Astrocyte (in vitro differentiated cells and primary cell): ENCODE measurements around the gene DENND4B. TPM values are rescaled to one million over a fixed set of nuclear protein-coding genes. Genes with fewer than 3 reads are reported as not detected.
A peak's percentile ranks its signal among the peaks of the same experiment; 100 is the strongest.

Source experiments
- DNase-seq: peaks from one replicate; pipeline ENCODE4 v3.0.0-alpha.2; 2010; ENCODE audit warnings: low read depth
- FAIRE-seq: peaks from 2 replicates; lab custom pipeline; 2011; peaks lifted over from hg19 to GRCh38; lab: Jason Lieb, UNC
- H2AFZ ChIP-seq: 2 replicates; pipeline ENCODE4 v1.6.0; 2012; ENCODE audit warnings: low read depth, low read length, inconsistent platforms
- H3K27ac ChIP-seq: 2 replicates; pipeline ENCODE4 v1.5.1; 2011; ENCODE audit warnings: low read depth, low read length, inconsistent platforms
- H3K27me3 ChIP-seq: 2 replicates; pipeline ENCODE4 v1.6.0; 2011; ENCODE audit warnings: low read length, inconsistent platforms; ENCODE audit not compliant: insufficient read depth
- H3K36me3 ChIP-seq: 2 replicates; pipeline ENCODE4 v1.5.1; 2011; ENCODE audit warnings: low read length, inconsistent platforms; ENCODE audit not compliant: insufficient read depth
- H3K4me1 ChIP-seq: 2 replicates; pipeline ENCODE4 v1.5.1; 2011; ENCODE audit warnings: low read length, inconsistent platforms; ENCODE audit not compliant: insufficient read depth
- H3K4me2 ChIP-seq: 2 replicates; pipeline ENCODE4 v1.6.0; 2012; ENCODE audit warnings: low read length, inconsistent platforms
- H3K4me3 ChIP-seq: 2 replicates; pipeline ENCODE4 v1.5.1; 2011; ENCODE audit warnings: low read depth, mild to moderate bottlenecking, low read length, inconsistent platforms; ENCODE audit not compliant: insufficient read depth
- H3K79me2 ChIP-seq: 2 replicates; pipeline ENCODE4 v1.6.0; 2012; ENCODE audit warnings: mild to moderate bottlenecking, low read length, inconsistent platforms; ENCODE audit not compliant: insufficient read depth
- H3K9ac ChIP-seq: 2 replicates; pipeline ENCODE4 v1.6.0; 2012; ENCODE audit warnings: mild to moderate bottlenecking, low read length, inconsistent platforms
- H3K9me3 ChIP-seq: 2 replicates; pipeline ENCODE4 v1.5.1; 2012; ENCODE audit warnings: low read depth, mild to moderate bottlenecking, low read length, inconsistent platforms; ENCODE audit not compliant: insufficient read depth
- H4K20me1 ChIP-seq: 2 replicates; pipeline ENCODE4 v1.6.0; 2012; ENCODE audit warnings: low read length, inconsistent platforms; ENCODE audit not compliant: insufficient read depth
- H3K27ac Mint-ChIP-seq: one replicate; pipeline ENCODE4 v1.8.0; 2021; ENCODE audit warnings: mild to moderate bottlenecking, mixed read lengths; ENCODE audit not compliant: unreplicated experiment
- H3K27me3 Mint-ChIP-seq: one replicate; pipeline ENCODE4 v1.8.0; 2021; ENCODE audit warnings: low read depth, mixed read lengths; ENCODE audit not compliant: unreplicated experiment
- H3K36me3 Mint-ChIP-seq: one replicate; pipeline ENCODE4 v1.8.0; 2021; ENCODE audit warnings: low read depth, mixed read lengths; ENCODE audit not compliant: unreplicated experiment
- H3K4me1 Mint-ChIP-seq: one replicate; pipeline ENCODE4 v1.8.0; 2021; ENCODE audit warnings: low read depth, mixed read lengths; ENCODE audit not compliant: unreplicated experiment
- H3K4me3 Mint-ChIP-seq: one replicate; pipeline ENCODE4 v1.8.0; 2021; ENCODE audit warnings: mild to moderate bottlenecking, moderate library complexity, mixed read lengths; ENCODE audit not compliant: unreplicated experiment
- H3K9me3 Mint-ChIP-seq: one replicate; pipeline ENCODE4 v1.8.0; 2021; ENCODE audit warnings: mild to moderate bottlenecking, mixed read lengths; ENCODE audit not compliant: unreplicated experiment
- EZH2 ChIP-seq: IDR thresholded peaks from 2 replicates; pipeline ENCODE4 v1.6.1; 2012; ENCODE audit warnings: mild to moderate bottlenecking, low read length, inconsistent platforms; ENCODE audit not compliant: insufficient read depth
- total RNA-seq: library from RNA; stranded (reverse); gene quantifications from 2 replicates; pipeline ENCODE4 v1.2.1, GENCODE V29; 2021
- TF ChIP-seq, protein P1 (sequence below): IDR thresholded peaks from 2 replicates; pipeline ENCODE4 v1.5.1; 2011; ENCODE audit warnings: low read depth, mild to moderate bottlenecking, inconsistent platforms, low read length, moderate library complexity; ENCODE audit not compliant: insufficient read depth

The DENND4B gene
- total RNA-seq, 1 donor from 2014 or later = 31.3 TPM

DNA sequence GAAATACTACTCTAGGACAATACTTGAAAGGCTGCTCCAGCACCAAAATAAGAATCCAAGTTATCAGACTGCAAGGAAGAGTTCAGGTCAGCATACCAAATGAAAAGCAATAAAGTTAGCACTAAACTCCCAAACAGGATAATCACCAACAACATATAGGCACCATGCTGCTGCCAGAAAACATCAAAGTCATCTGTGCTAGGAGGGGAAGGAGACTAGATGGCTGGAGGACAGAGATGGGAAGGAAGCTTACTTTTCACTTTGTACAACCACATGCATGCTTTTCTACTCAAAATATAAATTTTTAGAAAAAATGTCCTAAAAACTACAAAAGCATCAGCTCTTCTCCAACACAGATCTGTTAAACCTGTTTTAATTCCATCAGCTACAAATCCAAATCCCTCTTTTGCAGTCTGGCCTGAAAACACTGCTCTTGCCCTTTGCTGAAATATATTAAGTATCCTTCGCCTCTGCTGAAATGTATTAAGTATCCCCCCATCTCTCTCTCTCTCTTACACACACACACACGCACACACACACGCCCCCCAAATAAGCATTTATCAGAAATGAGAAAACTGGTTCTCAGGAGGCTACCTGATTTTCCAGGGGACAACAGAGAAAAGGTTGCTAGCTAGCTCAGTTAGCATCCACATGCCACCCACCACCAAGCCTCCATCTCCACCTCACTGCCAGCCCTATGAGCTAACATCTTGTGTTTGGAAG, 25.3 kb downstream of the DENND4B start:
- H3K36me3 ChIP-seq = peaks cover 2% of the 10 kb centered on the region
- no peaks in the 10 kb centered on the region for H3K27me3 ChIP-seq
- H3K27ac Mint-ChIP-seq = peak overlapping the region; percentile 80
- DNase-seq (no peak), FAIRE-seq (no peak)
- no peaks in the 10 kb centered on the region for H3K27me3 Mint-ChIP-seq
- H3K4me2 ChIP-seq = peak overlapping the region; percentile 89
- H3K4me1 Mint-ChIP-seq = peaks cover 28% of the 10 kb centered on the region
- H2AFZ ChIP-seq = no peak overlapping the region
- H3K79me2 ChIP-seq = peaks cover 59% of the 10 kb centered on the region
- peaks cover 56% of the 10 kb centered on the region for H4K20me1 ChIP-seq
- peaks cover 31% of the 10 kb centered on the region for H3K4me1 ChIP-seq
- TF ChIP-seq, protein P1, sequence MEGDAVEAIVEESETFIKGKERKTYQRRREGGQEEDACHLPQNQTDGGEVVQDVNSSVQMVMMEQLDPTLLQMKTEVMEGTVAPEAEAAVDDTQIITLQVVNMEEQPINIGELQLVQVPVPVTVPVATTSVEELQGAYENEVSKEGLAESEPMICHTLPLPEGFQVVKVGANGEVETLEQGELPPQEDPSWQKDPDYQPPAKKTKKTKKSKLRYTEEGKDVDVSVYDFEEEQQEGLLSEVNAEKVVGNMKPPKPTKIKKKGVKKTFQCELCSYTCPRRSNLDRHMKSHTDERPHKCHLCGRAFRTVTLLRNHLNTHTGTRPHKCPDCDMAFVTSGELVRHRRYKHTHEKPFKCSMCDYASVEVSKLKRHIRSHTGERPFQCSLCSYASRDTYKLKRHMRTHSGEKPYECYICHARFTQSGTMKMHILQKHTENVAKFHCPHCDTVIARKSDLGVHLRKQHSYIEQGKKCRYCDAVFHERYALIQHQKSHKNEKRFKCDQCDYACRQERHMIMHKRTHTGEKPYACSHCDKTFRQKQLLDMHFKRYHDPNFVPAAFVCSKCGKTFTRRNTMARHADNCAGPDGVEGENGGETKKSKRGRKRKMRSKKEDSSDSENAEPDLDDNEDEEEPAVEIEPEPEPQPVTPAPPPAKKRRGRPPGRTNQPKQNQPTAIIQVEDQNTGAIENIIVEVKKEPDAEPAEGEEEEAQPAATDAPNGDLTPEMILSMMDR = no peak
- no peak for TF ChIP-seq EZH2
- no peak overlapping the region for H3K27ac ChIP-seq
- no peaks in the 10 kb centered on the region for H3K36me3 Mint-ChIP-seq
- no peaks in the 10 kb centered on the region for H3K9me3 Mint-ChIP-seq
- H3K4me3 Mint-ChIP-seq = peak overlapping the region; percentile 95
- no peaks in the 10 kb centered on the region for H3K9me3 ChIP-seq
- peak overlapping the region; percentile 80 for H3K9ac ChIP-seq
- peak overlapping the region; percentile 71 for H3K4me3 ChIP-seq

- FAIRE-seq = no peak
- TF ChIP-seq EZH2 = no peak
- TF ChIP-seq, protein P1 = no peak
Measured at GRCh38 chr1:153919876-153920852, 26.4 kb downstream of the DENND4B start.

More at GRCh38 chr1:153919876-153920852, 26.4 kb downstream of the DENND4B start:
- H2AFZ ChIP-seq = no peak overlapping the region
- H3K4me3 Mint-ChIP-seq = peak overlapping the region; percentile 95
- H3K9ac ChIP-seq = peak overlapping the region; percentile 80
- H3K4me2 ChIP-seq = peak overlapping the region; percentile 89
- peak overlapping the region; percentile 47 for H3K27ac Mint-ChIP-seq
- H3K79me2 ChIP-seq = peaks cover 70% of the 10 kb centered on the region
- H3K27me3 Mint-ChIP-seq = no peaks in the 10 kb centered on the region
- no peaks in the 10 kb centered on the region for H3K27me3 ChIP-seq
- H4K20me1 ChIP-seq = peaks cover 65% of the 10 kb centered on the region
- no peak overlapping the region for H3K4me3 ChIP-seq
- H3K27ac ChIP-seq = no peak overlapping the region
- no peak for DNase-seq
- H3K36me3 Mint-ChIP-seq = peaks cover 2% of the 10 kb centered on the region
- no peaks in the 10 kb centered on the region for H3K9me3 ChIP-seq
- H3K4me1 ChIP-seq = peaks cover 31% of the 10 kb centered on the region
- H3K4me1 Mint-ChIP-seq = peaks cover 28% of the 10 kb centered on the region
- peaks cover 4% of the 10 kb centered on the region for H3K36me3 ChIP-seq
- H3K9me3 Mint-ChIP-seq = no peaks in the 10 kb centered on the region
